SJSA1 (cell line): ENCODE data around the gene TCP11. TPM values are rescaled to one million over a fixed set of nuclear protein-coding genes. Genes with fewer than 3 reads are reported as not detected.

Experiments
- DNase-seq, 2 experiments: peaks; one replicate each; pipeline ENCODE4 v3.0.0-alpha.2; 2015 to 2020; ENCODE audit warnings: low spot score in 2 of 2, low read depth in 1 of 2
- H3K27ac ChIP-seq: fragments of 250-450 bp; sonication (Bioruptor Pico); 2 replicates; pipeline ENCODE4 v1.5.1; 2020; ENCODE audit warnings: mild to moderate bottlenecking, moderate library complexity
- H3K27me3 ChIP-seq: fragments of 250-450 bp; sonication (Bioruptor Pico); replicated peaks from 2 replicates; pipeline ENCODE4 v1.5.1; 2020; ENCODE audit warnings: mild to moderate bottlenecking, moderate library complexity
- H3K36me3 ChIP-seq: fragments of 250-450 bp; sonication (Bioruptor Pico); 2 replicates; pipeline ENCODE4 v1.5.1; 2020; ENCODE audit warnings: mild to moderate bottlenecking
- H3K4me1 ChIP-seq: fragments of 250-450 bp; sonication (Bioruptor Pico); replicated peaks from 2 replicates; pipeline ENCODE4 v1.6.1; 2021; ENCODE audit warnings: mild to moderate bottlenecking
- H3K4me3 ChIP-seq: fragments of 250-450 bp; sonication (Bioruptor Pico); 2 replicates; pipeline ENCODE4 v1.5.1; 2020; ENCODE audit warnings: mild to moderate bottlenecking
- H3K9me3 ChIP-seq: fragments of 250-450 bp; sonication (Bioruptor Pico); replicated peaks from 2 replicates; pipeline ENCODE4 v1.5.1; 2020; ENCODE audit warnings: mild to moderate bottlenecking
- total RNA-seq: library from RNA; depleted of rRNA; stranded (reverse); fragments of >200 nt; shearing (Covaris generic); gene quantifications from 2 replicates; pipeline ENCODE4 v1.2.3, GENCODE V29; 2014; rRNA removed

TCP11 gene
- total RNA-seq, result 0.60 and 1.6 TPM in 2 replicates

DNA sequence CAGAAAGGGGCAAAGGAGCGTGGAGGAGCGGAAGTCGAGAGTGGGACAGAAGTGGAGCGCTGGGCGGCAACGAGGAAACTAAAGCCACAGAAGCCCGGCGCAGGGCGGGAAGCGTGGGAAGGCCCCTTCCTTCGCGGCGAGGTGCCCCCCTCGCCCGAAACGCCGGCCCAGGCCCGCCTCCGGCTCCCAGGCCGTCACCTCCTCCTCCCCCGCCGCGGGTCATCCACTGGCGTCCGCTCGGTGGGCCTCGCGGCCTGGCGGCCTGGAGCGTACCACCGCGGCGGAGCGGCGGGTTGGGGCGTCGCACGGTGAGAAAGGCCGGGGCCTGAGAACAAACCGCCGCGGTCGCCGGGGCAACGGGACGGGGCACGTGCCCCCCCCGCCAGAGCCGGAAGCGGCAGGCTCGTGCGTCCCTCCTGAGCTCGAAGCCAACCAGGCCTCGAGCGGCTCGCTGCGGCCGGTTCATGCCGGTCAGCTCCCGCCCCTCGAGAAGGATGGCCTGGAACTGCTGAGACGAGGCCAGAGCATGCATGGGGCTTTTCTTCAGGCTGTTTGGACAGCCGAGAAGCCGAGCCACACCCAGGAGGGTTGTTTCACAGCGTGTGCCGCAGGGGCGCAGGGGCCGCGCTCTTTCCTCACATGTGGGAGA is at the start of gene TCP11:
Gene TCP11 (minus strand): TSS at position 333 of the 649 bp plus-strand sequence. CDS start 469 bp downstream, outside the sequence.
- DNase-seq, result no peak
- Histone ChIP-seq H3K27me3 (no peaks in the 10 kb centered on the region), H3K27ac (no peak within 1 kb of the TSS), H3K36me3 (no peaks in the 10 kb centered on the region), H3K9me3 (no peaks in the 10 kb centered on the region), H3K4me1 (peaks cover under 1% of the 10 kb centered on the region), H3K4me3 (no peak within 1 kb of the TSS)

DNA sequence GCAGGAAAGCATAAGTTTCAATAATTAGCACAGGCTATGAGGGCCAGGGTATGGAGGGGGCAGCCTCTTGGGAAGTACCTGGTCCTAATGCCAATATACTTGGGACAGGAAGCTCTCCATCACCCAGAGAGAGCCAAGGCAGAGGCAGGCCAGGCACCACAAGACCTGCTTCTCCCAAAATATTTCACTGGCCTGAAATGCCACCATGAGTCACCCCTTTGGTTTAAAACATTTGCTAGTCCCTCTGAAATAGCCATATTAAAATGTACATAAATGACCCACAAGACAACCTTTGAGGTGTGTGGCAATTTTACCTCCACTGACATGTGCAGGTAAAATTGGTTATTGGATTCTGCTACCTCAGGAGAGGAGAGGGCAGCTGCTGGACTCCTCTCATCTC is 49.2 kb upstream of the TCP11 start:
- Histone ChIP-seq H3K27me3 (no peaks in the 10 kb centered on the region), H3K27ac (no peak overlapping the region), H3K4me1 (peaks cover 57% of the 10 kb centered on the region), H3K4me3 (no peak overlapping the region), H3K36me3 (no peaks in the 10 kb centered on the region), H3K9me3 (no peaks in the 10 kb centered on the region)
- no peak for DNase-seq

DNA sequence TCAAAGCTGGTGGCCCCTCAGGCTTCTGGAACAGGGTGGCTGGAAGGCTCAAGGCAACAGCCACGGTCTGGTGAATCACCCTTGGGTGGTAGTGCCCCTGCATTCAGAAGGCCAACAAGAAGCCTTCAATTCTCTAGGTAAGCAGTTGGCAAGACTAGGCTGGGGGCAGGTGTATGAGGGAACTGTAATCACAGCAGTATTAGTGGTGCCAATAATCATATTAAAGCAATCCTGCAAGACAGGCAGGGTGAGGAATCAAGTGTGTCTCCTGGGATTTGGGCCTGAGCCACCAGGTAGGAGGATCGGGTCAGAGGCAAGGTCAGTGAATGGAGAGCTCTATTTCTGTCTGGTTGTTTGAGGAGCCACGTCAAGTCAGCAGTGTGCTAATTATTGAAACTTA is 47.7 kb upstream of the TCP11 start:
- H3K4me3 ChIP-seq, result no peak overlapping the region

DNA sequence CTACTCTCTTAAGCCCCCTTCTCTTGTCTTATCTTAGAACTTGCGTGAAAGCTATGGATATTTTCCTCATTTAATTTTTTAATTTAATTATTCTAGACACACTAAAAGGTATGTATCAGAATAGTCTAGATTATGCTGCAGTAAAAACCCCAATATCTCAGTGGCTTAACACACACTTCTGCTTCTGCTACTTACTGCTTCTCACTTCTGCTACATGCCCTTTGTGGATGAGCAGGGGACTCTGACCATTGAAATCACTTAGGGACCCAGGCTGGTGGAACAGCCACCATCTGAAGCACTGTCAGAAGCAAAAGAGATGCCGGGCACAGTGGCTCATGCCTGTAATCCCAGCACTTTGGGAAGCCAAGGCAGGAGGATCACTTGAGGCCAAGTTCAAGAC is 45.4 kb upstream of the TCP11 start:
- H3K4me1 ChIP-seq, result peaks cover 44% of the 10 kb centered on the region
- H3K36me3 ChIP-seq, result no peaks in the 10 kb centered on the region
- no peak overlapping the region for H3K4me3 ChIP-seq
- no peaks in the 10 kb centered on the region for H3K9me3 ChIP-seq
- H3K27ac ChIP-seq, result no peak overlapping the region
- DNase-seq, result no peak
- H3K27me3 ChIP-seq, result no peaks in the 10 kb centered on the region

More for the DNA sequence above, 47.7 kb upstream of the TCP11 start:
- Histone ChIP-seq H3K27ac (no peak overlapping the region), H3K27me3 (no peaks in the 10 kb centered on the region), H3K36me3 (no peaks in the 10 kb centered on the region), H3K9me3 (no peaks in the 10 kb centered on the region), H3K4me1 (peaks cover 57% of the 10 kb centered on the region)
- DNase-seq, result no peak

DNA sequence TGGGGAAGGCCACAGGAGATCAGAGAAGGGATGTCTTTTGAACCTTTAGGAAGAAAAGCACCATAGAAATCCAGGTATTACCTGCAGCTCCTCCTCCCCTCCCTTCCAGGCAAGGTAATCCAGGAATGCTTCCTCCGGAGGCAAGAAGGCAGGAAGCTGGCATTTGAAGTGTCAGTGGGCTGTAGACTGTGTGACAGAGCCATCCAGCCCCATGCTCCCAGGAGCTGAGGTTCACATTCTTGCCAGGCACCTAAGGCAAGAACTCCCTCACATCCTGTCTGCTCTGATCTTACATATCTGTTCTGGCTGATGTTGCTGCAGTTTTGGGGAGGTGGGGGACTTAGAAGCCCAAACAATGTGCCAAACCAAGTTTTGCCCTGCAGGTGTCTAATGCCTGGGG is 44.8 kb upstream of the TCP11 start:
- H3K4me1 ChIP-seq, result peaks cover 44% of the 10 kb centered on the region
- DNase-seq, result no peak
- H3K4me3 ChIP-seq, result no peak overlapping the region
- no peaks in the 10 kb centered on the region for H3K9me3 ChIP-seq
- H3K36me3 ChIP-seq, result no peaks in the 10 kb centered on the region
- no peaks in the 10 kb centered on the region for H3K27me3 ChIP-seq
- peak overlapping the region; percentile 54 for H3K27ac ChIP-seq

DNA sequence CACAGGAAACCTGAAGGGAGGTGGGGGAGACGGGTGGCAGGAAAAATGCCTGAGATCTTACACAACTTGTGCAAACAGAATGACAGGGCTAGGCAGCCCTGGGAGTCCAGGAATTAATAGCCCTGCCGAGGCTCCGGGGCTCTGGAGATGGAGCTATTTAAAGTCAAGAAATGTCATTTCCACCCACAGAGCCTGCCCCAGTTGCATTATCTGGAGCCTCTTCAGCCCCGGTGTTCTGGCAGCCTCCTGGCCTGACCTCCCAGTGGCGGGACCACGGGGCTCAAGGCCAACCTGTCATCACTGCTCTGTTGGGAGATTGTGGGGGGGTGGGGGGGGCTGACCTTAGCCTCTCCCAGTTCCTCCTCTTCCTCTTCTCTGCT is 44.2 kb upstream of the TCP11 start:
- Histone ChIP-seq H3K4me3 (no peak overlapping the region), H3K27ac (peak overlapping the region; percentile 54), H3K4me1 (peaks cover 47% of the 10 kb centered on the region), H3K9me3 (no peaks in the 10 kb centered on the region), H3K36me3 (no peaks in the 10 kb centered on the region), H3K27me3 (no peaks in the 10 kb centered on the region)
- peak; percentile 71 to 78 for DNase-seq

DNA sequence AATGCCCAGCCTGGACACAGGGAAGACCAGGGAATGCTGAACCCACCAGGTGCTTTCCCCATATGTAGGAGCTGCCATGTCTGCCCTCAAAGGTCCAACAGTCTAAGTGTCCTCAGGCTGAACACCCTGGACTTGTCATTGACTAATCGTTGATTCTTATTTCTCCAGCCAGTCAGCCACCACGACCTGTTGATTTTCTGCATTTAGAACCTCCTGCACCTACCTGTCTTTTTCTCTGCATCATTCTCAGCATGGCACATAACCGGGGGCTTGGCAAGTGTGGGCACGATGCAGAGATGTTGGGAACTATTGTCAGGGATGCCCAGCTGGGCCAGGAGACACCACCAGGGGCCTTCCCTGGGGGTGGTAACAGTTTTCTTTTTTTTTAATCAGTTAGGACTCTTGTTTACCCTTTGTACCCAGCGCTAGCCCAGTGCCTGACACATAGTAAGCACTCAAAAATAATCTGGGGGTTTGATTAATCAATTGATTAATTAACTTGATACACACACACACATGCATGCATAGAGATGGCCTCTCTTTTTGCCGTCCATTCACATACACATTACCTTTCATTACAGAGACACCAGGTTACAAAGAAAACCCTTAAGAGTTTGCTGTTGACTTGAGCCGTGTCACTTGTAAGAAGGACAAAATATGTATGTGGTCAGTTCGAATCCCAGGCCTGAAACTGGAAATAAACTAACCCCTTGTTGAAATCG is 43.6 kb upstream of the TCP11 start:
- DNase-seq, result no peak
- H3K27ac ChIP-seq, result peak overlapping the region; percentile 54
- no peak overlapping the region for H3K4me3 ChIP-seq

DNA sequence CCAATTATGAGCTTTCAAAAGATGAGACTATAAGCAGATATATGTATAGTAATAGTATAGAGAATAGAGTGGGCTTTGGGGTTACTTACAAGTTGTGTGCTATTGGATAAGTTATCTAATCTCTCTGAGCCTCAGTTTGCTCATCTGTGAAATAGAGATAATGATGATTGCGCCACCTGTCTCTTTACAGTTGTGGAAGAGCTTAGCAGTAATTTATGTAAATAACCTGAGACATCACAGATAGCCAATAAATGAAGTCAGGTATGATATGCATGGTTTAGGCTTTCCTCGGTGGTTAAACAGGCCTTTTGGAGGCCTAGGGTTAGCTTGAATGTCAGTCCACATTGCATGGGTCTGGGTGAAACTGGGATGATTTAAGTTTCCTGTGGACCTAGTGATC is 42.8 kb upstream of the TCP11 start:
- Histone ChIP-seq H3K9me3 (no peaks in the 10 kb centered on the region), H3K27ac (0 out of 2 replicates have a peak overlapping the region, but pooled peaks have one; percentile 15), H3K4me3 (no peak overlapping the region), H3K36me3 (no peaks in the 10 kb centered on the region), H3K27me3 (no peaks in the 10 kb centered on the region), H3K4me1 (peaks cover 58% of the 10 kb centered on the region)
- no peak for DNase-seq

More for the DNA sequence above, 43.6 kb upstream of the TCP11 start:
- Histone ChIP-seq H3K4me1 (peaks cover 50% of the 10 kb centered on the region), H3K27me3 (no peaks in the 10 kb centered on the region), H3K9me3 (no peaks in the 10 kb centered on the region), H3K36me3 (no peaks in the 10 kb centered on the region)

DNA sequence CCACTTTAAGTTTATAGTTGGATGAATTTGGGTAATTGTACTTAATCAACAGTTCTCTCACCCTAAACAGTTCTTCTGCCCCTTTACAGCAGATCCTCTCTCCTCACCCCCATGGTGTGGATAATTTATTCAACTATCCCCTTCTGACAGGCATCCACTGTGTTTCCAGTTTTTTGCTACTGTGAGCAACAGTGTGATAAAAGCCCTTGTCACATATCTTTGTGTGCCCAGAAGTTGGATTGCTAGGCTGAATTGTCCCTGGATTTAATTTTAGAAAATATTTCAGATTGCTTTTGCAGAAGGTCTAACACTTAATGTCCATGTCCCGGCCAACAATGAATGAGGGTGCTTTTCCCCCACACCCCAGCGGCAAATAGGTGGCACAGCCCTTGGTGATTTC is 42.1 kb upstream of the TCP11 start:
- Histone ChIP-seq H3K36me3 (no peaks in the 10 kb centered on the region), H3K27me3 (no peaks in the 10 kb centered on the region), H3K4me1 (peaks cover 65% of the 10 kb centered on the region), H3K4me3 (no peak overlapping the region), H3K27ac (no peak overlapping the region), H3K9me3 (no peaks in the 10 kb centered on the region)
- no peak for DNase-seq

DNA sequence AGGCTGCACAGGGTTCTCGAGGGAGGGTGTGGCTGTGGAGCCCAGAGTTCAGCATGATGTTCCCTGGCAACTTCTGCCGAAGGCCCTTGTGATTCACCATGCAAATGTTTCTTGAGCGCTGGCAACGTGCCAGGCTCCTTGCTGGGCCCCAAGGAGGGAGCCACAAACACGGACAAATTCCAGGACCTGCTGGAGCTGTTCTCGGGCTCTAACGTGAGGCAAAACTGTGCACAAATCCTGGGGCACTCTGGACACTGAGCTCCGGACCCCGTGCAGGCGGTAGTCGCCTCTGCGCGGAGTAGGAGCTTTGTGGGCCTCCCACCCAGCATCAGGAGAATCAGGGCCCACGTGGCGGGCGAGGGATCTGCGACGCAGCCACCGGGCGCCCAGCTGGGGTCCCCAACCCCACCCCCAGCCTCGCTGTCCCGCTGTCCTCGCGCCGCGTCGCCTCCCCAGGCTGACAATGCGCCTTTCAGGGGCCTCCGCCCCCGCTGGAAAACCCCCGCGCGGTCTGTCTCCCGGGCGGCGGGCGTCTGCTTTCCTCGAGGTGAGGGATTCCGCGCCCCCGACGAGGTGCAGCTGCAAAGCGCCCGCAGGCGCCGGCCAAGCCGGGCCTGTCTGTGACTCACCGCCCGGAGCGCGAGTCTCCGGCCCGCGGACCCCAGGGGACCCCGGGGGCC is 40.9 kb upstream of the TCP11 start:
- no peak overlapping the region for H3K4me3 ChIP-seq
- H3K9me3 ChIP-seq, result no peaks in the 10 kb centered on the region
- no peaks in the 10 kb centered on the region for H3K36me3 ChIP-seq
- peaks cover 77% of the 10 kb centered on the region for H3K4me1 ChIP-seq
- DNase-seq, result peak; percentile 50 to 69
- no peaks in the 10 kb centered on the region for H3K27me3 ChIP-seq
- H3K27ac ChIP-seq, result peak overlapping the region; percentile 11; the same call in 1 of the 2 replicates

DNA sequence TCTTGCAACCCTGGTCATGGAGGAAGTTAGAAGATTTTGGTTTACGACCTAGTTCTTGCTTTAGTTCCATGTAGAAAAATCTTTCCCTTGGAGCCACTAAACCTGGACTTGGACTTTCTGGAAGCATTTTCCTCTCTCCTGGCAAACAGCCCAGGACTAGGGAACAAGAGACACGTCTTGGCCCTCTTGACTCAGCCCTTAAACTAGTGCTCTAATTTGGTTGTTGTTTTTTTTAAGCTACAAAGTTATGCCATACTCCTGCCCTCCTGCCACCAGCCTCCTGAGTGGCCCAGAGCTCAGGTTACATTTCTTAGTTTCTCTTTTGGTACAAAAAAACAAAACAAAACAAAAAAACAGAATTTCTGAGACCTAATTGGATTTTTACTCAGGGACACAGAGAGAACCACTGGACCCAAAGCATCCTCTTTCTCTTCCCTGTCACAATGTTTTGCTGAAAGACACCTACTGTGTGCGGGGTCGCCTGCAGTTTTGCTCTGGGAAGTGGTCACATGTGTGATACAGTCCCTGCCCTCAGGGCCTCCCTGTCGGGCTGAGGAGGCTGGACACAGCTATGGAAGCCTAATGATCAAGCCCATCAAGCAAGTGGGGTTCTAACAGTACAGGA is 40.3 kb upstream of the TCP11 start:
- Histone ChIP-seq H3K36me3 (no peaks in the 10 kb centered on the region), H3K4me3 (no peak overlapping the region), H3K9me3 (no peaks in the 10 kb centered on the region), H3K4me1 (peaks cover 77% of the 10 kb centered on the region), H3K27ac (peak overlapping the region; percentile 11), H3K27me3 (no peaks in the 10 kb centered on the region)
- DNase-seq, result peak in 1 of 2 experiments; percentile 57

DNA sequence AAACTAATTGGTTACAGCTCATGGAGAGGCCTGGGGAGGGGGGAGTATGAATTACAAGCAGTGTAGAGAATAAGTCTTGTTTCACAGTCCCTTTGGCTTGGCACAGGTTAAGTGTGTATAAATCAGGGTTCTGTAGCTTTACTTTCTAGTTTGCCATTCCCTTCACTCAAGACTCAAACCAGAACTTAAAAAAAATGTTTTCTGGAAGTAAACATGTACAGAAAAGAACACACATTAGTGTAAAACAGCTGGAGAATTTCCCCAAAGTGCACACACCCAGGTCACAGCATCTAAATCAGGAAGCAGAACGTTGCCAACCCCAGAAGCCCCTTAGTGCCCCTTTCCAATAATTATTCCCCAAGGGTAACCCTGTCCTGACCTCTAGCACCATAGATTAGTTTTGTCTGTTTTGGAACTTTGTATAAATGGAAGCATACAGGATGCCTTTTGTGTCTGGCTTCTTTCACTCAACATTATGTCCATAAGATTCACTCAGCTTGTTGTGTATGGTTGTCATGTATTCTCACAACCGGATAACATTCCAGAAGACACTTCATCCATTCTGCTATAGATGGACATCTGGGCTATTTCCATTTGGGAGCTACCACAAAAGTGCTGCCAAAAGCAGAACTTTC is 38.9 kb upstream of the TCP11 start:
- Histone ChIP-seq H3K36me3 (no peaks in the 10 kb centered on the region), H3K4me1 (peaks cover 64% of the 10 kb centered on the region), H3K27ac (no peak overlapping the region), H3K4me3 (no peak overlapping the region), H3K9me3 (no peaks in the 10 kb centered on the region), H3K27me3 (no peaks in the 10 kb centered on the region)
- DNase-seq, result no peak
